Left lung (tissue), 10 donors: ENCODE results near the gene SEZ6. TPM values are rescaled to one million over a fixed set of nuclear protein-coding genes. Genes with fewer than 3 reads are reported as not detected.

Experiments used
- ATAC-seq: fragments of 200-7000 bp; cut with Tn5 transposase; one replicate; pipeline ENCODE4 v1.9.1; 2020; ENCODE audit warnings: moderate library complexity
- DNase-seq, 4 donors: peaks; one replicate each; pipeline ENCODE4 v3.0.0-alpha.2; 2013 to 2020
- H3K27ac ChIP-seq, 2 donors: fragments of 200-600 bp; sonication (generic) in 1 of 2; one replicate each; pipeline versions ENCODE4 v1.5.0 to v1.8.0; 2020 to 2021
- H3K27me3 ChIP-seq, 2 donors: fragments of 200-600 bp; sonication (generic) in 1 of 2; one replicate each; pipeline versions ENCODE4 v1.5.0 to v1.8.0; 2020 to 2021
- H3K36me3 ChIP-seq, 2 donors: fragments of 200-600 bp; sonication (generic) in 1 of 2; one replicate each; pipeline versions ENCODE4 v1.5.0 to v1.8.0; 2020 to 2021
- H3K4me1 ChIP-seq, 2 donors: fragments of 200-600 bp; one replicate each; pipeline ENCODE4 v1.8.0; 2021
- H3K4me3 ChIP-seq, 2 donors: fragments of 200-600 bp; sonication (generic) in 1 of 2; one replicate each; pipeline versions ENCODE4 v1.5.0 to v1.8.0; 2020 to 2021; ENCODE audit warnings: mild to moderate bottlenecking in 1 of 2
- H3K9me3 ChIP-seq, 2 donors: fragments of 200-600 bp; sonication (generic) in 1 of 2; one replicate each; pipeline versions ENCODE4 v1.5.0 to v1.8.0; 2020 to 2021
- CTCF ChIP-seq, 2 donors: fragments of 200-600 bp; sonication (generic) in 1 of 2; IDR thresholded peaks; one replicate each; pipeline versions ENCODE4 v1.5.0 to v1.8.0; 2021; ENCODE audit warnings: antibody characterized with exemption in 2 of 2
- intact Hi-C, 2 donors: fragments of 100-400 bp; cut with DNase I; formaldehyde crosslinking; loops; one replicate each; pipeline versions ENCODE4 v1.11.2 to v1.14.2; 2022
- polyA plus RNA-seq, 6 donors: library from polyadenylated mRNA; unstranded; fragments of 120-200 nt; gene quantifications; one replicate each; pipeline ENCODE4 v1.2.1, GENCODE V29; 2013; ENCODE audit not compliant: insufficient read length in 6 of 6
- total RNA-seq, 2 donors: library from RNA; stranded (reverse); fragmentation: NEBNext Ultra II Directional; extraction: Animal tissue kit (Norgen Biotek cat#: 25700); gene quantifications; one replicate each; pipeline ENCODE4 v1.2.1, GENCODE V29; 2021
- donor health status: DM: no; HTN: yes; CAD: no.
- donor health status: DM: no; HTN: no; CAD: no.

SEZ6 gene
- total and polyA plus RNA-seq, 8 donors: 0.09 to 1.2 (median 0.81) TPM; not detected in 1

- H3K27me3 ChIP-seq: no peaks in the 10 kb centered on the region
- no peak for DNase-seq
- ATAC-seq: no peak
- TF ChIP-seq CTCF (IDR thresholded peaks at IDR 0.05): no peak
- peak overlapping the region; percentile 61 to 91 for H3K27ac ChIP-seq
- H3K4me1 ChIP-seq: peaks cover 0 to 45% of the 10 kb centered on the region in 2 donors
- no peaks in the 10 kb centered on the region for H3K9me3 ChIP-seq
- no peak overlapping the region for H3K4me3 ChIP-seq
- peaks cover 0 to 31% of the 10 kb centered on the region in 2 donors for H3K36me3 ChIP-seq
- intact Hi-C loops: no loop called here
Observed at GRCh38 chr17:28926786-28927185, 79.0 kb downstream of the SEZ6 start.

- H3K27ac ChIP-seq: peak overlapping the region; percentile 61 to 91
- ATAC-seq (no peak), DNase-seq (no peak)
- no peaks in the 10 kb centered on the region for H3K27me3 ChIP-seq
- TF ChIP-seq CTCF (IDR thresholded peaks at IDR 0.05): no peak
- intact Hi-C loops: no loop called here
- H3K36me3 ChIP-seq: peaks cover 0 to 35% of the 10 kb centered on the region in 2 donors
- H3K4me3 ChIP-seq: no peak overlapping the region
- H3K9me3 ChIP-seq: no peaks in the 10 kb centered on the region
- peaks cover 0 to 45% of the 10 kb centered on the region in 2 donors for H3K4me1 ChIP-seq
Observed at GRCh38 chr17:28926366-28926765, 79.5 kb downstream of the SEZ6 start.

GRCh38 chr17:28925912-28926365 lies 79.9 kb downstream of the SEZ6 start:
- H3K36me3 ChIP-seq: peaks cover 0 to 40% of the 10 kb centered on the region in 2 donors

GRCh38 chr17:28920201-28920600 lies 85.6 kb downstream of the SEZ6 start:
- peaks cover 0 to 13% of the 10 kb centered on the region in 2 donors for H3K4me1 ChIP-seq
- H3K36me3 ChIP-seq: peaks cover 0 to 91% of the 10 kb centered on the region in 2 donors
- intact Hi-C loops: no loop called here
- H3K4me3 ChIP-seq: no peak overlapping the region
- H3K27ac ChIP-seq: peak overlapping the region in 1 of 2 donors; percentile 13
- H3K9me3 ChIP-seq: no peaks in the 10 kb centered on the region
- no peak for TF ChIP-seq CTCF (IDR thresholded peaks at IDR 0.05)
- ATAC-seq (no peak), DNase-seq (peak in 1 of 4 donors; percentile 68)
- H3K27me3 ChIP-seq: no peaks in the 10 kb centered on the region

More at GRCh38 chr17:28925912-28926365, 79.9 kb downstream of the SEZ6 start:
- peak; percentile 75 for ATAC-seq
- TF ChIP-seq CTCF (IDR thresholded peaks at IDR 0.05): no peak
- peaks cover 0 to 45% of the 10 kb centered on the region in 2 donors for H3K4me1 ChIP-seq
- no peak for DNase-seq
- peak overlapping the region; percentile 62 to 91 for H3K27ac ChIP-seq
- intact Hi-C loops: no loop called here
- H3K27me3 ChIP-seq: no peaks in the 10 kb centered on the region
- no peak overlapping the region for H3K4me3 ChIP-seq
- H3K9me3 ChIP-seq: no peaks in the 10 kb centered on the region

- H3K27ac ChIP-seq: peak overlapping the region in 1 of 2 donors; percentile 11
Observed at GRCh38 chr17:28918295-28918694, 87.5 kb downstream of the SEZ6 start.

More at GRCh38 chr17:28918295-28918694, 87.5 kb downstream of the SEZ6 start:
- intact Hi-C loops: no loop called here
- Histone ChIP-seq H3K4me3 (no peak overlapping the region), H3K27me3 (no peaks in the 10 kb centered on the region), H3K36me3 (peaks cover 0 to 100% of the 10 kb centered on the region in 2 donors), H3K4me1 (peaks cover 0 to 5% of the 10 kb centered on the region in 2 donors), H3K9me3 (no peaks in the 10 kb centered on the region)
- no peak for DNase-seq
- ATAC-seq: no peak
- TF ChIP-seq CTCF (IDR thresholded peaks at IDR 0.05): no peak
